HL-60 (cell line): ENCODE results near the gene CFAP100.

Source experiments
- CTCF ChIP-seq: IDR thresholded peaks from one replicate; pipeline ENCODE4 v1.5.1; 2011; ENCODE audit warnings: low read length, control low read depth, inconsistent platforms; ENCODE audit not compliant: insufficient read depth
- GABPA ChIP-seq: IDR thresholded peaks from 2 replicates; pipeline ENCODE4 v1.6.1; 2012; ENCODE audit warnings: low read depth
- POLR2AphosphoS5 ChIP-seq: IDR thresholded peaks from 2 replicates; pipeline ENCODE4 v1.6.1; 2012; ENCODE audit warnings: low read depth
- REST ChIP-seq: IDR thresholded peaks from 2 replicates; pipeline ENCODE4 v1.6.1; 2012; ENCODE audit warnings: low read depth; ENCODE audit not compliant: insufficient replicate concordance
- SPI1 ChIP-seq: IDR thresholded peaks from 2 replicates; pipeline ENCODE4 v1.6.1; 2012; ENCODE audit warnings: low read depth, mild to moderate bottlenecking, borderline replicate concordance

- TF ChIP-seq CTCF (no peak), POLR2AphosphoS5 (no peak), SPI1 (no peak), REST (no peak), GABPA (no peak)
These were observed 54.1 kb downstream of the CFAP100 start for GRCh38 chr3:126448893-126449180.
